GM18520 (cell line): ENCODE data around the gene ZFAND3.
"Not testable (repeated sequence)": the region's sequence is repeated elsewhere in the genome, so short reads cannot be mapped to it uniquely, and the experiment has no call there.

Source experiments
- ATAC-seq: cut with Tn5 transposase; IDR thresholded peaks from one replicate; pipeline ENCODE4 v1.9.1; 2021; ENCODE audit not compliant: unreplicated experiment

The ZFAND3 gene

DNA sequence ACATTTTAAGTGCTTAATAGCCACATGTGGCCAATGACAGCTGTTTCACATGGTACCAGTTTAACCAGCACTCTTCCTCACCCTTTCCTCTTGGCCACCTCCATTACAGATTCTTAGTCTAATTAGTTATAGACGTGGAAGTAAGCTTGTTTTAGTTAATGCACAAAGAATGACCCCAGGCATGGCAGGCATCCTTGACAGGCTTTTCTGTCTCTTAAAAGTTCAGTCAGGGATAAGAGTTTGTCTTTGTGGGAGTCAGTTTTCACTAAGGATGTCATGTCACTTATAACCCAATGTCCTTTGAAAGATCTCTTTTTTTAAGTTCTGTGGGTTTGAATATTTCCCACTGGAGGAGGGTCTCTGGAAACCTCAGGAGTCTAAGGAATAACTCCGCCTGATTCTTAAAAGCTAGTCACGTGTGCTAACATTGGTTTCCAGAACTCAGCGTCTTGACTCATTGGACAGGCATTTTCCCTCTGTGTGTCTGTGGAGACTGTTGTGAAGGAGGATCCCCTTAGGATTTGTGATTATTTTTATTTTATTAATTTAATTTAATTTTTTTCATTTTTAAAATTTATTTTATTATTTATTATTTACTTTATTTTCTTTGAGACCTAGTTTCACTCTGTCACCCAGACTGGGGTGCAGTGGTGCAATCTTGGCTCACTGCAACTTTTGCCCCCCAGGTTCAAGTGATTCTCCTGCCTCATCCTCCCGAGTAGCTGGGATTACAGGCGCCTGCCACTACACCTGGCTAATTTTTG is 171.4 kb downstream of the ZFAND3 start:
- ATAC-seq = no peak

DNA sequence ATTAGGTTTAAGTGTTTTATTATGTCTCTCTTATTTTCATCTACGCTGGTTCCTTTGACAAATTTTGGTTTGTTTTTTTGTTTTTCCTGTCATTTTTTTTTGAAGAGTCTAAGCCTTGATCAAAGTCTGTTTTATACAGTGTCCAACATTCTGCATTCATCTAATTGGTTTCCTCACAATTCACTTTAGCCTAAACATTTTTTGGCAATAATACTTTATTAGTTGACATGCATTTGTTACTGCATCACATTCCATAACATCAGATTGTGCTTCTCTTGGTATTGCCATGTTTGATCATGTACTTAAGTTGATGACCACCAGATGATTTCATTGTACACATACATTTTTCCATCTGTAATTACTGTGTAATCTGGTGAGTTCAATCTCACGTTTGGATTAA is 173.2 kb downstream of the ZFAND3 start:
- no peak for ATAC-seq

DNA sequence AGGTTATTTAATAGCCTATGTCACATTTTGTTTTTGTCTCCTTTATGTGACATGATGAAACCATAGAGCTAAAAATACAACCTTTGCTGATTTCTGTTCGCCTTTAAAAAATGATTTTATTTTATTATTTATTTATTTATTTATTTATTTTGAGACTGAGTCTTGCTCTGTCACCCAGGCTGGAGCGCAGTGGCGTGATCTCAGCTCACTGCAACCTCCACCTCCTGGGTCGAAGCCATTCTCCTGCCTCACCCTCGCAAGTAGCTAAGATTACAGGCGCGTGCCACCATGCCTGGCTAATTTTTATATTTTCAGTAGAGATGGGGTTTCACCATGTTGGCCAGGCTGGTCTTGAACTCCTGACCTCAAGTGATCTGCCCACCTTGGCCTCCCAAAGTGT is 173.7 kb downstream of the ZFAND3 start:
- not testable (repeated sequence) for ATAC-seq

DNA sequence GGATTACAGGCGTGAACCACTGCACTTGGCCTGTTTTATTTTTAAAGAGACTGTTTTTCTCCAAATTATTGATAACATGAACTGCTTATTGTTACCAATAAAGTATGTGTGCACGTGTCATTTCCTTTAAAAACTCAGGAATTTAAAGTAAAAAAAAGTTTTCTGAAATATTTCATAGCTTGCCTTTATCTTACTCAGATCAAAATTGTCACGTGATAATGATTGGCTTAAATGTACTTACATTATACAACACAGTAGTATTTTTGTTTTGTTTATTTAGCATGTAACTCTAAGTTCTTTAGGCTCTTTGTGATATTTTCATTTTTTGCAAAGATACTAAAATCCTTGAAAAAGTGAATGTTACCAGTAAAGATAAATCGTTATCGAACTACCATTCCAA is 174.1 kb downstream of the ZFAND3 start:
- ATAC-seq = no peak

DNA sequence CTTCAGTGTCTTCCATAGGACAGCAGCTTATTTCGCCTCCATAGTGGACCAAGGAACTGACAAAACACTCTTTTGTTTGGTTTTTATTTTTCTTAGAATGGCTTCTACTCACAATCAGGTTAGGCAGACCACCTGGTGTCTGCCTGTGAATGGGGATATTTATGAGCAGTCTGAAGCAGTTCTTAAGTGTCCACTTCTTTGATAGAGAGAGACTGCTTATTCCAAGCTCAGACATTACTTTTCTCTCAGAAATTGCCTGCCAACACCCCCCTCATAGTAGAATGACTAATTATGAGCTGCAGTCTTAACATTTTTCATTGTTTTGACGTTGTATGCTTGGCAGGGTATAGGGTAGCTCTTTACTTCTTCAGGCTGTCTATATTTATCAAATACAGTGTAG is 174.7 kb downstream of the ZFAND3 start:
- ATAC-seq = no peak

DNA sequence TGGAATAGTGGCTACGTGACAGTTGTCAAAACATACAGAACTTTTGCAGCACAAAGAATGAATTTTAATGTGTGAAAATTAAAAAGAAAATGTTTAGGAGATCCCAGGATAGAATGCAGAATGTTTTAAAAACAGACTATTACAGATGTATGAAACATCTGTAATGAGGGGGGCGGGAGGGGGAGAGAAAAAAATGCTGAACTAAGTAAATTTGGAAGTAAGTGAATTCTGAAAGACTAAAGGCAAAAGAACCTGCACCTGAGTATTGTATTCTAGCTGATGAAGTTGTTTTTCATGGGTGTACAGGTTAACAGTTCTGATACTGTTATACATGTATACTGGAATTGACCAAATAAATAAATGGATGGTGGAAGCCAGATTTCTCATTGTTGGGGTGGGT is 178.8 kb downstream of the ZFAND3 start:
- no peak for ATAC-seq

DNA sequence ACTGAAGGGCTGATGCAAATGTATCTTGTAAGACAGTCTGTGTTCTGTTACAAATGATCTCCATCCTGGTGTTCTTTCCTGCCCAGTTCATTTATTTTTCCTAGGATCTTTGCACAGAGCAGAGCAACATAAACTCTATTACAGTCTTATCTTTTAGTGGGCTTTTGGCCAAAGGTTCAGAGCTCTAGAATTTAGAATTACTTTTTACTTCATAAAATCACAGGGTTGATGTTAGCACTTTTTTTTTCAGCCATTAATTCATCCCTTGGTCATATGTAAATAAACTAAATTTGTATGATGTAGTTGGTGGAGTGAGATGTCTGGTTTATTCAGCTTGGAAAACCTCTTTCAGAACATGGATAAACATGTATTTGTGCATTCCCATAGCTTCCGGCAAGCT is 181.9 kb downstream of the ZFAND3 start:
- ATAC-seq = no peak

DNA sequence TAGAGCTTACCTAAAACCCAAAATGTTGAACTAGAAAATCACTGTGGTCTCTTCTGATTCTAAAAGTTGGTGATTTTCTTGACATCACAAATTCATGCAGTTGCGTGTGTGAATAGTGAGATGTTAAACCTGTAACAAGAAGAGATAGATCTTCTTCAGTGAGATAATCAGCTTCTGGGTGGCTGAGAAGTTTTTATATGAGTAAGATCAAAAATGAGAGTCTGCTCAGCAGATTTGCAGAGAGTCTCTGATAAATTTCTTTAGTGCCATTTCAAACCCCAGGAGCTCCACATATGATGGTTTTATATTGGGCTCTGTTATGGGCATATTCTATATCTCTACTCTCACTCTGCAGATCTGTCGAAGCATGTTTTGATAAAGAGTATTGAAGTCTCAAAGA is 185.4 kb downstream of the ZFAND3 start:
- ATAC-seq = no peak

DNA sequence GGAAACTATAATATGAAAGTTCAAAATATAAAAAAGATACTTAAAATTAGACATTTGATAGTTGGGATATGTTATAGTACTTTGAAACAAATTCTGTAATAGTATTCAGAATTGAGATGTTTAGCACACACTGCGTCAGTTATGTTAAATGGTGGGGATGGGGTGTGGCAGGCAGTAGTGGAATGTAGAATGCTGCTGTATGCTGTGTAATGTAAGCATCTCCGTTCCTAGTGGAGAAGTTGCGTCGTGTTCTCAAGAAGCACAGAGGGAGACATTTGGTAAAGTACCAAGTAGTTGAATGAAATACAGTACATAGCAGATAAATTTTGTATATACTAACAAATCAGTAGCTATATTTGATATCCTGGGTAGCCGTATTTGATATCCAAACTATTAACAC is 192.4 kb downstream of the ZFAND3 start:
- no peak for ATAC-seq

DNA sequence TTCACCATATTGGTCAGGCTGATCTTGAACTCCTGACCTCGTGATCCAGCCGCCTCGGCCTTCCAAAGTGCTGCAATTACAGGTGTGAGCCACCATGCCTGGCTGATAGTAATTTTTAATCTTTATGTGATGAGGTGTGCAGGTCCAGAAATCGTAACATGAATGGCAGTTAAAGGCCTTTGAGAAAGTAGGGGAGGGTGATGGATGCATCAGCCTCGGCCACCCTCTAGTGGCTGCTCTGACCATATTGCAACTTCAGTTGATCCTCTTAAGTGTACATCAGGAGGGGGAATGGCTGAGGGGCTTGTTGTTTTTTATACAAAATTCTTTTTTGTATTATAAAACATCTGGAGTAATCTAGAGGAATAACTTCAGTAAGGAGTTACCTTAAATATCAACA is 193.0 kb downstream of the ZFAND3 start:
- ATAC-seq = no peak

DNA sequence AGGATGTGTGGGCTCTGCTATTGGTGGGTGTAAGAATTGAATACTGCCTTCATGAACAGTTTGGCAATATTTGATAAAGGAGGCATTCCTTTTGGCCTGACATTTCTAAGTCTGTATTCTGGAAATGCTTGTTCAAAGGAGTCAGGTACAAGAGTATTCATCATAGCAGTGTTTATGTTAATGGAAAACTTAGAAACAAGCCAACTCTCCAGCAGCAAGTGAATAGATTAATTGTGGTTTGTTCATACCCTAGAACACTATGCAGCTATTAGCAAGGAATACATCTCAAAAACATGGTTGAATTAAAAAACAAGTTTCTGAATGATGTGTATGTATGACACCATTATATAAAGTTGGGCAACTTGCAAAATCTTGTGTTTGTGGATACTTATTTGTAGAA is 195.8 kb downstream of the ZFAND3 start:
- ATAC-seq = no peak

DNA sequence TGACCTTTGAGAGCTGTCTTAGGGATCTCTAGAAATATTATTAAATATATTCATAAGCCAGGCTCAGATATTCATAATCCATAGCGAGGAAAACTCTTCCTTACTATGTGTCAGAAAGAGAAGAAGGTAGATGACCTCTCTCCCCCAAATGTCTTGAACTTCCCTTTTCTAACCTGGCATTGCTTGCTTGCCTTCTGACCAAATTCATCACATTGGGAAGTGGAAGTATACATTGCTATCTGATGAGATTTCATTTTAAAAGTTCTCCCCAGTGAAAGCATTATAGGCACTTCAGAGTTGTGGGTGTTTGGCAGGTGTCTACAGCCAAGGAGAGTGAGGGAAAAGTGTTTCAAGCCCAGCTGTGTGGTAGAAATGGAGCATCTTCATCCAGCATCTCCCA is 197.3 kb downstream of the ZFAND3 start:
- no peak for ATAC-seq

DNA sequence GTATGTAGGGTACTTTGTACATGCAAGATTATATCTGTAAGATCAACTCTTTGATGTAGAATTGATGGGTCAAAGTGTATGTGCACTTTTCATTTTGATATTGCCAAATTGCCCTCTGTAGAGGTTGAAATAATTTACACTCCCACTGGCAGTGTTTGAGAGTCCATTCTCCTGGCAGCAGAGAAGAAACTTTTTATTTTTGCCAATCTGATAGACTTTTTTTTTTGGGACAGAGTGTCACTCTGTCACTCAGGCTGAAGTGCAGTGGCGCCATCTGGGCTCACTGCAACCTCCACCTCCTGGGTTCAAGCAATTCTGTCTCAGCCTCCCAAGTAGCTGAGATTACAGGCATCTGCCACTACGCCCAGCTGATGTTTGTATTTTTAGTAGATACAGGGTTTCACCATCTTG is 199.2 kb downstream of the ZFAND3 start:
- no peak for ATAC-seq

DNA sequence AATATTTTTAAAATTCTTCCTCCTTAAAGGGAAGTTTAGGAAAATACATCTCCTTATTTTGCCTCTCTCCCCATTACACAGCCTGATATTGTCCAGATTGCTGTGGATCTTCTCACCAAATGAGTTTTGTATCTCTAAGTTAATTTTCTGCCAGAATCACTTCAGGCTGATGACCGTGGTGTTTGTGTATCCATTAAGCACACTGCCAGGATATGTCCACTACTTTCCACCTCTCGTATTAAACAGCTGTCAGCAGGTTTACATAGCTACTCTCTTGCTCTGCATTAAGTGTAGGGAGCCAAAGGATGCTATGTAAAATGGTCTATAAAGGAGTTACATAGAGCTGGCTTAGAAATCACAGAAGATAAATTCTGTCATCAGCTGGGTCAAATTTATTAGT is 201.1 kb downstream of the ZFAND3 start:
- ATAC-seq = no peak

DNA sequence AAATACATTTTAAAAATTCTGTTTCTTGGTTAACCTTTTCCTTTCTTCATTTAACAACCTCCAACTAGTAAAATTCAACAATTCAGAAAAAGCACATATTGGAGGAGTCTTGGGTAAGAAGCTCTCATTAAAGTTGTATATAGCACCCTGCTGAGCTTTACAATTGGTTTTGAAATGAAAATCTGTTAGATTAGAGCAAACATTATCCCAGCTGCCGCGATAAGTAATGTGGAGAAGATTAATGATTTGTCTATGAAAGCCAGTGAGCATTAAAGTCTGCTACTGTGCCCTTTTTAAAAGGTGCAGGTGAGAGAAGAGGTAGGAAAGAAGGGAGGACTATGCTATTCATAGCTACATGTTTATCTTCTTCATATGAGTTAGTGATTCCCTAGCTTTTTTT is 201.5 kb downstream of the ZFAND3 start:
- ATAC-seq = no peak

DNA sequence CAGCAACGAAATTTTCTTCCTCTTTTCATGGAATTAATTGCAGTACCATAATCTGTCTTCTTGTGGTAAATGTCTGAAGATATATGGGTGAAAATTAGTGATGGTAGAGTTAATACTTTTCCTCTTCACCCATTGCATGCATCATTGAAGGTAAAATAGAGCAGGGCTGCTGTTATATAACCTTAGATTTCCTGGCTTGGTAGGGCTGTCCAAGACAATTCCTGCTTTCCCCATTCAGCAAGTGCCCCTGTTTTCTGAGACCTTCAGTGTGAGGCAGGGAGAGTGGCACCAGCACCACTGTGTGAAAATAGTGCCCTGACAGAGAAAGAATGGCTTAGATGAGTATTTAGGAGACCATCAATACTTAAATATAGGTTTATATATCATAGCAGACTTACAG is 202.0 kb downstream of the ZFAND3 start:
- ATAC-seq = no peak

DNA sequence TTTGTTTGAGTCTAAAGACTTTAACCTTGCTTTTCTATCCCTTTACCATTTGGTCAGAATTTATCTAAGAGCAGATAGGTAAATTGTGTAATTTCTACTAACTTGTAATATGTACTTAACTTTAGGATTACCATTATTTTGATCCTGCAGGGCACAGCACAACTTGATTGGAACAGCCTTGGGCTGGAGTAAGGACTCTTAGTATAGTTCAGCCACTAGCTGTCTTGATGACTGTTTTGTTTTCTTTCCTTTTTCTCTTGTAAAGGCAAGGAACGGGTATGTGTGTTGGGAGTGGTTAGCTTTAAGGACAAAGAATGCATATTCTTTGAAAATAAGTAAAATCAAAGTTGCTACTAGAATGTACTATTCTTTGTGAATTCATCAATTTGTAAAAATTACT is 203.2 kb downstream of the ZFAND3 start:
- no peak for ATAC-seq

DNA sequence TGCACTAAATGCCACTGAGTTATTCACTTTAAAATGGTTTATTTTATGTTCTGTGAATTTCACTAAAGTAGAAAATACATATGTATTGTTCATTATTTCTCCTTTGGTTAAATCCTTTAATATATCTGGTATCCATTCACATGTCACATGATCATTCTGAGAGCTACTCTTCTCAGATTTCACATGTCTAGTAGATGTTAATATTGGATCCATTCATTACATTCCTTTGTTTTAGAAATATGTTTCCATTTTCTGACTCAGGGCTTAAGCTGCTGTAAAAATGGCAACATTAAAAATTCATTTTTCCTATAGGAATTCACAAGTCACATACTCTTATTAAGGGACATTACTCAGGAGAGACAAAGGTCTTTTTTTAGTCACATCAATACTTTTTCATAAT is 205.4 kb downstream of the ZFAND3 start:
- ATAC-seq = no peak

DNA sequence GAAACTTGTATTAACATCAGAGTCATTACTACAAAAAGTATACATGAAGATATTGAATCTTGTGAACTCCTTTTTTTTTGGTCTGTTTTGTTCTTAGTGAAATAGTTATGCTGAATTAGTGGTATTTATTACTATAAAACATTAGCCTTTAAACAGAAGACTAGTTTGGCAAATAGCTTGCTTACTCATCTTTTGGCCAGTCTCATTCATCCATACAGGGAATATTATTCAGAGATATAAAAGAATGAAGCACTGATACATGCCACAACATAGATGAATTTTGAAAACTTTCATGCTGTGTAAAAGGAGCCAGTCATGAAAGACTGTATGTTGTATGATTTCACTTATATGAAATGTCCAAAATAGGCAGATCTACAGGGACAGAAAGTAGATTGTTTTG is 205.9 kb downstream of the ZFAND3 start:
- no peak for ATAC-seq

DNA sequence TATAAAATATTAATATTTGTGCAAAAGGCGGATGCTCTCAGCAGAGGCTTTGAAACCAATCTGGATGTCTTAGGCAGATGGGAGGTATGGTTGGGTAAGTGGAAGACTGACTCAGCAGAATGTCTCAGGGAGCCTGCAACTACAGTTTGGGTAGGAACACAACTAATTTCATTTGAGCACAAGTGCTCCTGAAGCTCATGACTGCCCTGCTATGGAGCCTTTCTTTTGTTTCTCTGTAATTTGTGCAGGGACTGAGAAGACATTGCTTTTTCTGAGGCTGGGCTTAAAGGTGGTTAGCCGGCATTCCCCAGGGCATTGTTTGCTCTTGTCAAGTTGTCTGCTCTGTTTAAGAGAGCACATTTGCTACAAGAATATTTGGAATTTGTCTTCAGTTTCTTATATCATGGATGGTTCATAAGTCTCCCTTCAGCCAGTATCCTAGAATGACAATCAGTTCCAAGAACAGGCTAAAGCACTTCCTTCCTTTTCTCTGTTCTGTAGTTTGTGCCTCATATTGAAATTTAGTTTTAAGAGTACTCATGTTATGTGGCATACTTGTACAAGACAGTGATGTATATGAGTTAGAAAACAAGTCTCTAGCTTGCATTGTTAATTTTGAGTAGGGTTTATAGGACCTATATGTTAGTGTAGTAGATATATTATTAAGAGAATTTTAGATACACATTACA is 208.3 kb downstream of the ZFAND3 start:
- ATAC-seq = no peak

DNA sequence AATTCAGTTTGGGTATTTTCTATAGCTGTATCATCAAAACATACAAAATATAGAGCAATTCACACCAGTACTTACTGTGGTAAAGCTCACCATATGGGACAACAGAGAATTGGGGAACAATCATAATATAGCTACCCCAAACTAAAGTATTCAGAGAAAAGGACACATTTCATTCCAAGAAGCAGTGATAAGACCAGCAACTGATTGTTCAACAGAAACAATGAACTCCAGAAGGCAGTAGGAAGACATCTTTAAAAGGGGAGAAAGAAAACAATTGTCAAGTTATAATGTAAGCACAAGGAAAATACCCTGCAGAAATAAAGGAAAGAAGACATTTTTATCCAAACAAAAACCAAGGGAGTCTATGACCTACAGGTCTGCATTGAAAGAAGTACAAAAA is 210.9 kb downstream of the ZFAND3 start:
- no peak for ATAC-seq

DNA sequence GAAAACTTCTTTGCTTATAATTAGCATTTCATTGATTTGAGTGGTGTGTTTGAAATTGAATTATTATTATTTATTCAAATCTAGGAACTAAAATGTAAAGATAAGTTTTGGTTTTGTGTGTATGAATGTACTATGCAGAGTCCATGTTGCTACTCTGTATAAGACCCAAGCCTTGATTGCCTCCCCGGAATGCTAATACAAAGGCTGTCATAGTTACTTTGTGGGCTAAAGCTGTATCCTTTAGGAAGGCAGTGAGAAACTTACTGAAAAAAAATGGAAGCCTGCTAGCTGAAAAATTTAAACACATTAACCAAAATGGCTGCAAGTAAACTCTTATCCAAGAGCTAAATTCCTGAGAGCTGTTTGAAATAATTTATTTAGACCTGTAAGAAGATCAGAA is 213.3 kb downstream of the ZFAND3 start:
- no peak for ATAC-seq

DNA sequence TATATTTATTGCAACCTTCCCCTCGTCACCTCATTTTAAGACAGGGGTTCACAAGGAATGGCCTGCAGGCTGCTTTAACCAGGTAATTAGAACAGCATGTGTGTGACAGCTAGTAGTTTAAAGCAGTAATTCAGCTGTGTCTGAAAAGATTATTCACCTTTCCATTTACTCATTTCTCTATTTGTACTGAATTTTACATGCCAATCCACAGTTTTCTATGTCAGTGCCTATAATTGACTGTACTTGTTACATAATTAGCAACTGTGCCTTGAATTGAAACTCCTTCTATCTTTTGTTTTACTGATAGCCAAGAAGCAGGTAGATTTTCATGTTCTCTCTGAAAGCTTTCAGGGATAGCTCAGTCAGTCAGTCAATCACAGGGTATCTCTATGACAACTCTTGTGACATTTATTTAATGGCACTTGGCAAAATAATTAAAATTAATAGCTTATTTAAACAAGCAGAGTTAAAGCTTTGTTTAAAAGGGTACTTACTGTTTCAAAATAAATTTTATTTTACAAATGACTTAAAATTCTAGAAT is 214.0 kb downstream of the ZFAND3 start:
- no peak for ATAC-seq
